Measurements from ENCODE around the gene GRIN3A. TPM values are rescaled to one million over a fixed set of nuclear protein-coding genes. Genes with fewer than 3 reads are reported as not detected.

GRIN3A gene
- total RNA-seq, 1 experiment from 2014 or later: 0.04 TPM

- DNase-seq (ENCODE audit: low spot score): no peak
These were observed 103.6 kb downstream of the GRIN3A start for GRCh38 chr9:101634741-101635409.

- no peak for DNase-seq (ENCODE audit: low spot score)
These were observed 105.8 kb downstream of the GRIN3A start for GRCh38 chr9:101632611-101633010.

- DNase-seq (ENCODE audit: low spot score): no peak
These were observed 106.6 kb downstream of the GRIN3A start for GRCh38 chr9:101631892-101632291.

GRCh38 chr9:101629636-101630035 is 108.8 kb downstream of the GRIN3A start:
- no peak for DNase-seq (ENCODE audit: low spot score)

- DNase-seq (ENCODE audit: low spot score): no peak
These were observed 110.3 kb downstream of the GRIN3A start for GRCh38 chr9:101628173-101628572.

GRCh38 chr9:101626295-101626694 is 112.2 kb downstream of the GRIN3A start:
- DNase-seq (ENCODE audit: low spot score): peak; percentile 50

GRCh38 chr9:101625876-101626275 is 112.6 kb downstream of the GRIN3A start:
- DNase-seq (ENCODE audit: low spot score): peak; percentile 14

- DNase-seq (ENCODE audit: low spot score): no peak
These were observed 118.0 kb downstream of the GRIN3A start for GRCh38 chr9:101620452-101620851.

GRCh38 chr9:101618698-101619097 is 119.7 kb downstream of the GRIN3A start:
- DNase-seq (ENCODE audit: low spot score): no peak

GRCh38 chr9:101605547-101605946 is 132.9 kb downstream of the GRIN3A start:
- DNase-seq (ENCODE audit: low spot score): no peak

- no peak for DNase-seq (ENCODE audit: low spot score)
These were observed 134.2 kb downstream of the GRIN3A start for GRCh38 chr9:101604296-101604695.

GRCh38 chr9:101601904-101602765 is 136.3 kb downstream of the GRIN3A start:
- DNase-seq (ENCODE audit: low spot score): peak; percentile 63

- no peak for DNase-seq (ENCODE audit: low spot score)
These were observed 143.7 kb downstream of the GRIN3A start, which contains the start of gene PPP3R2 for GRCh38 chr9:101594796-101595195. Gene PPP3R2 (minus strand): TSS chr9:101594969. CDS start chr9:101594921, 48 bp downstream.

GRCh38 chr9:101593345-101593744 is 145.1 kb downstream of the GRIN3A start:
- no peak for DNase-seq (ENCODE audit: low spot score)

- DNase-seq (ENCODE audit: low spot score): no peak
These were observed 145.7 kb downstream of the GRIN3A start for GRCh38 chr9:101592788-101593187.

- DNase-seq (ENCODE audit: low spot score): no peak
These were observed 146.5 kb downstream of the GRIN3A start for GRCh38 chr9:101591787-101592446.

GRCh38 chr9:101590901-101591300 is 147.5 kb downstream of the GRIN3A start:
- no peak for DNase-seq (ENCODE audit: low spot score)

GRCh38 chr9:101590074-101590473 is 148.4 kb downstream of the GRIN3A start:
- peak; percentile 17 for DNase-seq (ENCODE audit: low spot score)

- no peak for DNase-seq (ENCODE audit: low spot score)
These were observed 151.0 kb downstream of the GRIN3A start for GRCh38 chr9:101587332-101588043.

- DNase-seq (ENCODE audit: low spot score): no peak
These were observed 151.8 kb downstream of the GRIN3A start for GRCh38 chr9:101586651-101587050.

- no peak for DNase-seq (ENCODE audit: low spot score)
These were observed 152.7 kb downstream of the GRIN3A start for GRCh38 chr9:101585740-101586139.

- DNase-seq (ENCODE audit: low spot score): no peak
These were observed 155.9 kb downstream of the GRIN3A start for GRCh38 chr9:101582553-101582952.

All from H4 (cell line).